BLaER1 (cell line): Measurements from ENCODE around the gene ZNF407.

Experiments
- H3K27ac ChIP-seq: shearing (Covaris generic); formaldehyde crosslinking; 2 replicates; pipeline ENCODE4 v1.8.1; 2022
- H3K27me3 ChIP-seq: shearing (Covaris generic); formaldehyde crosslinking; 2 replicates; pipeline ENCODE4 v1.8.1; 2022
- H3K36me3 ChIP-seq: shearing (Covaris generic); formaldehyde crosslinking; 2 replicates; pipeline ENCODE4 v1.8.1; 2022
- H3K4me1 ChIP-seq: shearing (Covaris generic); formaldehyde crosslinking; 2 replicates; pipeline ENCODE4 v1.8.1; 2022
- H3K4me2 ChIP-seq: shearing (Covaris generic); formaldehyde crosslinking; 2 replicates; pipeline ENCODE4 v1.8.1; 2022
- H3K4me3 ChIP-seq: shearing (Covaris generic); formaldehyde crosslinking; 2 replicates; pipeline ENCODE4 v1.8.1; 2022
- H3K9ac ChIP-seq: shearing (Covaris generic); formaldehyde crosslinking; 2 replicates; pipeline ENCODE4 v1.8.1; 2022
- H3K9me3 ChIP-seq: shearing (Covaris generic); formaldehyde crosslinking; 2 replicates; pipeline ENCODE4 v1.8.1; 2022
- H4K20me1 ChIP-seq: shearing (Covaris generic); formaldehyde crosslinking; 2 replicates; pipeline ENCODE4 v1.8.1; 2022
- Cebpa-rat ChIP-seq: shearing (Covaris generic); IDR thresholded peaks from 2 replicates; pipeline ENCODE4 v1.8.1; 2022

ZNF407 gene

GRCh38 chr18:74626049-74626874, 28.6 kb downstream of the ZNF407 start:
- H4K20me1 ChIP-seq = peaks cover 23% of the 10 kb centered on the region
- H3K36me3 ChIP-seq = 0 out of 2 replicates have a peak, but pooled peaks cover 5% of the 10 kb centered on the region
- H3K9ac ChIP-seq = no peak overlapping the region
- no peak overlapping the region for H3K27ac ChIP-seq
- H3K4me2 ChIP-seq = no peak overlapping the region
- no peak overlapping the region for H3K4me3 ChIP-seq
- TF ChIP-seq Cebpa-rat = no peak
- no peaks in the 10 kb centered on the region for H3K27me3 ChIP-seq
- H3K4me1 ChIP-seq = peaks cover 23% of the 10 kb centered on the region
- H3K9me3 ChIP-seq = peaks cover 7% of the 10 kb centered on the region; the same call in 1 of the 2 replicates

GRCh38 chr18:74630804-74631203, 33.1 kb downstream of the ZNF407 start:
- Histone ChIP-seq H3K9ac (peak overlapping the region; percentile 45; the same call in 1 of the 2 replicates), H3K36me3 (peaks cover 44% of the 10 kb centered on the region), H3K4me2 (peak overlapping the region; percentile 77), H4K20me1 (peaks cover 10% of the 10 kb centered on the region; the same call in 1 of the 2 replicates), H3K4me3 (no peak overlapping the region), H3K27ac (peak overlapping the region; percentile 33), H3K9me3 (peaks cover 7% of the 10 kb centered on the region; the same call in 1 of the 2 replicates), H3K27me3 (no peaks in the 10 kb centered on the region), H3K4me1 (peaks cover 28% of the 10 kb centered on the region)
- no peak for TF ChIP-seq Cebpa-rat

GRCh38 chr18:74631212-74631611, 33.5 kb downstream of the ZNF407 start:
- Histone ChIP-seq H3K9ac (peak overlapping the region; percentile 45; the same call in 1 of the 2 replicates), H3K4me2 (peak overlapping the region; percentile 77), H3K4me3 (peak overlapping the region; percentile 16; the same call in 1 of the 2 replicates)

GRCh38 chr18:74631623-74632350, 34.1 kb downstream of the ZNF407 start:
- 0 out of 2 replicates have a peak, but pooled peaks cover under 1% of the 10 kb centered on the region for H4K20me1 ChIP-seq
- H3K9ac ChIP-seq = peak overlapping the region; percentile 45; the same call in 1 of the 2 replicates
- H3K4me2 ChIP-seq = peak overlapping the region; percentile 77
- peak overlapping the region; percentile 16; the same call in 1 of the 2 replicates for H3K4me3 ChIP-seq
- H3K27me3 ChIP-seq = no peaks in the 10 kb centered on the region
- peaks cover 28% of the 10 kb centered on the region for H3K4me1 ChIP-seq
- H3K9me3 ChIP-seq = peaks cover 7% of the 10 kb centered on the region; the same call in 1 of the 2 replicates
- peaks cover 44% of the 10 kb centered on the region for H3K36me3 ChIP-seq
- peak overlapping the region; percentile 33 for H3K27ac ChIP-seq
- no peak for TF ChIP-seq Cebpa-rat

More at GRCh38 chr18:74631212-74631611, 33.5 kb downstream of the ZNF407 start:
- peak overlapping the region; percentile 33 for H3K27ac ChIP-seq
- no peaks in the 10 kb centered on the region for H3K27me3 ChIP-seq
- H4K20me1 ChIP-seq = peaks cover 7% of the 10 kb centered on the region; the same call in 1 of the 2 replicates
- peaks cover 7% of the 10 kb centered on the region; the same call in 1 of the 2 replicates for H3K9me3 ChIP-seq
- peaks cover 28% of the 10 kb centered on the region for H3K4me1 ChIP-seq
- TF ChIP-seq Cebpa-rat = no peak
- H3K36me3 ChIP-seq = peaks cover 44% of the 10 kb centered on the region

- Histone ChIP-seq H4K20me1 (no peaks in the 10 kb centered on the region), H3K36me3 (peaks cover 44% of the 10 kb centered on the region), H3K9ac (no peak overlapping the region), H3K27ac (peak overlapping the region; percentile 33), H3K9me3 (peaks cover 7% of the 10 kb centered on the region; the same call in 1 of the 2 replicates), H3K4me1 (peaks cover 28% of the 10 kb centered on the region), H3K4me2 (peak overlapping the region; percentile 77), H3K4me3 (no peak overlapping the region), H3K27me3 (no peaks in the 10 kb centered on the region)
- TF ChIP-seq Cebpa-rat = no peak
Observed at GRCh38 chr18:74632351-74632679, 34.6 kb downstream of the ZNF407 start.

- no peak for TF ChIP-seq Cebpa-rat
- no peaks in the 10 kb centered on the region for H4K20me1 ChIP-seq
- no peaks in the 10 kb centered on the region for H3K27me3 ChIP-seq
- peaks cover 44% of the 10 kb centered on the region for H3K36me3 ChIP-seq
- no peak overlapping the region for H3K4me2 ChIP-seq
- no peak overlapping the region for H3K9ac ChIP-seq
- no peak overlapping the region for H3K4me3 ChIP-seq
- peaks cover 7% of the 10 kb centered on the region; the same call in 1 of the 2 replicates for H3K9me3 ChIP-seq
- peaks cover 28% of the 10 kb centered on the region for H3K4me1 ChIP-seq
- H3K27ac ChIP-seq = no peak overlapping the region
Observed at GRCh38 chr18:74632856-74633255, 35.2 kb downstream of the ZNF407 start.

GRCh38 chr18:74633652-74634352, 36.1 kb downstream of the ZNF407 start:
- H3K9ac ChIP-seq = no peak overlapping the region
- no peak for TF ChIP-seq Cebpa-rat
- H3K9me3 ChIP-seq = peaks cover 2% of the 10 kb centered on the region; the same call in 1 of the 2 replicates
- peaks cover 28% of the 10 kb centered on the region for H3K4me1 ChIP-seq
- H3K36me3 ChIP-seq = peaks cover 41% of the 10 kb centered on the region
- no peak overlapping the region for H3K27ac ChIP-seq
- no peaks in the 10 kb centered on the region for H4K20me1 ChIP-seq
- no peaks in the 10 kb centered on the region for H3K27me3 ChIP-seq
- no peak overlapping the region for H3K4me2 ChIP-seq
- H3K4me3 ChIP-seq = no peak overlapping the region

- no peak for TF ChIP-seq Cebpa-rat
- Histone ChIP-seq H3K27me3 (no peaks in the 10 kb centered on the region), H3K9me3 (no peaks in the 10 kb centered on the region), H3K36me3 (peaks cover 39% of the 10 kb centered on the region), H3K4me1 (peaks cover 21% of the 10 kb centered on the region), H4K20me1 (no peaks in the 10 kb centered on the region), H3K27ac (no peak overlapping the region), H3K9ac (no peak overlapping the region), H3K4me2 (no peak overlapping the region), H3K4me3 (no peak overlapping the region)
Observed at GRCh38 chr18:74635224-74635975, 37.7 kb downstream of the ZNF407 start.

GRCh38 chr18:74637070-74637469, 39.4 kb downstream of the ZNF407 start:
- H4K20me1 ChIP-seq = no peaks in the 10 kb centered on the region
- no peak for TF ChIP-seq Cebpa-rat
- no peak overlapping the region for H3K4me3 ChIP-seq
- H3K36me3 ChIP-seq = peaks cover 42% of the 10 kb centered on the region
- H3K4me1 ChIP-seq = peaks cover 4% of the 10 kb centered on the region
- H3K9ac ChIP-seq = no peak overlapping the region
- no peak overlapping the region for H3K27ac ChIP-seq
- H3K4me2 ChIP-seq = no peak overlapping the region
- H3K9me3 ChIP-seq = no peaks in the 10 kb centered on the region
- H3K27me3 ChIP-seq = no peaks in the 10 kb centered on the region
